Right atrium auricular region (tissue), 2 donors: Measurements from ENCODE around the gene AUH. TPM values are rescaled to one million over a fixed set of nuclear protein-coding genes. Genes with fewer than 3 reads are reported as not detected.

ENCODE experiments used
- DNase-seq: peaks from one replicate; pipeline ENCODE4 v3.0.0-alpha.2; 2019; ENCODE audit warnings: low spot score
- H3K27ac ChIP-seq, 2 donors: fragments of 200-600 bp; sonication (generic); 1 replicate in 1 of 2; 2 replicates in 1 of 2; pipeline ENCODE4 v1.5.1; 2016 to 2019
- H3K27me3 ChIP-seq, 2 donors: fragments of 200-600 bp; sonication (generic); one replicate each; pipeline versions ENCODE4 v1.5.1 to v1.6.0; 2017 to 2019
- H3K36me3 ChIP-seq: fragments of 200-600 bp; sonication (generic); one replicate; pipeline ENCODE4 v1.5.1; 2016
- H3K4me1 ChIP-seq, 2 donors: fragments of 200-600 bp; sonication (generic); one replicate each; pipeline versions ENCODE4 v1.5.1 to v1.6.0; 2017 to 2019
- H3K4me3 ChIP-seq, 2 donors: fragments of 200-600 bp; sonication (generic); 1 replicate in 1 of 2; 2 replicates in 1 of 2; pipeline ENCODE4 v1.5.1; 2017 to 2019; ENCODE audit warnings: mild to moderate bottlenecking in 1 of 2, moderate library complexity in 1 of 2
- H3K9me3 ChIP-seq, 2 donors: fragments of 200-600 bp; sonication (generic); one replicate each; pipeline ENCODE4 v1.5.1; 2019
- CTCF ChIP-seq, 2 donors: fragments of 200-600 bp; sonication (generic); IDR thresholded peaks; one replicate each; pipeline ENCODE4 v1.5.1; 2019; ENCODE audit warnings: antibody characterized with exemption in 2 of 2
- total RNA-seq, 2 donors: library from RNA; depleted of rRNA; stranded (reverse); fragments of >200 nt; gene quantifications; one replicate each; pipeline ENCODE4 v1.1.0, GENCODE V29; 2016

The AUH gene
- total RNA-seq, 2 donors from 2014 or later: 16.3 to 50.4 TPM

- Histone ChIP-seq H3K36me3 (no peaks in the 10 kb centered on the region), H3K4me1 (peaks cover 0 to 5% of the 10 kb centered on the region in 2 donors), H3K9me3 (no peaks in the 10 kb centered on the region), H3K27me3 (no peaks in the 10 kb centered on the region), H3K4me3 (no peak overlapping the region), H3K27ac (no peak overlapping the region)
- peak in 1 of 2 donors; percentile 20 for TF ChIP-seq CTCF (IDR thresholded peaks at IDR 0.05)
- no peak for DNase-seq
Observed at GRCh38 chr9:91253488-91253887, 108.2 kb downstream of the AUH start.

- no peaks in the 10 kb centered on the region for H3K9me3 ChIP-seq
- DNase-seq: no peak
- peaks cover 0 to 4% of the 10 kb centered on the region in 2 donors for H3K4me1 ChIP-seq
- H3K4me3 ChIP-seq: no peak overlapping the region
- no peaks in the 10 kb centered on the region for H3K36me3 ChIP-seq
- H3K27ac ChIP-seq: no peak overlapping the region
- no peaks in the 10 kb centered on the region for H3K27me3 ChIP-seq
- no peak for TF ChIP-seq CTCF (IDR thresholded peaks at IDR 0.05)
Observed at GRCh38 chr9:91248707-91249106, 113.0 kb downstream of the AUH start.

- TF ChIP-seq CTCF (IDR thresholded peaks at IDR 0.05): no peak
- Histone ChIP-seq H3K27me3 (no peaks in the 10 kb centered on the region), H3K36me3 (no peaks in the 10 kb centered on the region), H3K9me3 (no peaks in the 10 kb centered on the region), H3K4me1 (peaks cover 0 to 4% of the 10 kb centered on the region in 2 donors), H3K4me3 (no peak overlapping the region), H3K27ac (no peak overlapping the region)
- no peak for DNase-seq
Observed at GRCh38 chr9:91247278-91247677, 114.4 kb downstream of the AUH start.

- H3K9me3 ChIP-seq: no peaks in the 10 kb centered on the region
- H3K27me3 ChIP-seq: no peaks in the 10 kb centered on the region
- no peaks in the 10 kb centered on the region for H3K36me3 ChIP-seq
- H3K4me1 ChIP-seq: peaks cover 0 to 4% of the 10 kb centered on the region in 2 donors
- H3K27ac ChIP-seq: no peak overlapping the region
- no peak overlapping the region for H3K4me3 ChIP-seq
- TF ChIP-seq CTCF (IDR thresholded peaks at IDR 0.05): no peak
- no peak for DNase-seq
Observed at GRCh38 chr9:91246846-91247245, 114.9 kb downstream of the AUH start.

GRCh38 chr9:91245431-91246313, 116.0 kb downstream of the AUH start:
- H3K27me3 ChIP-seq: no peaks in the 10 kb centered on the region
- no peak overlapping the region for H3K27ac ChIP-seq
- H3K9me3 ChIP-seq: no peaks in the 10 kb centered on the region
- no peak for DNase-seq
- H3K4me1 ChIP-seq: peaks cover 0 to 4% of the 10 kb centered on the region in 2 donors
- H3K4me3 ChIP-seq: no peak overlapping the region
- no peak for TF ChIP-seq CTCF (IDR thresholded peaks at IDR 0.05)
- no peaks in the 10 kb centered on the region for H3K36me3 ChIP-seq
